Mucosa of rectum (tissue), 2 donors: ENCODE measurements around the gene KIF18B.

Experiments
- H3K27ac ChIP-seq, 2 donors: one replicate each; pipeline ENCODE4 v1.7.0; 2013; ENCODE audit warnings: inconsistent platforms in 2 of 2, low read depth in 2 of 2, low read length in 2 of 2
- H3K27me3 ChIP-seq, 2 donors: one replicate each; pipeline ENCODE4 v1.7.0; 2013; ENCODE audit warnings: low read length in 2 of 2; ENCODE audit not compliant: control insufficient read depth in 2 of 2, insufficient read depth in 2 of 2
- H3K36me3 ChIP-seq, 2 donors: one replicate each; pipeline ENCODE4 v1.7.0; 2013; ENCODE audit warnings: low read length in 2 of 2; ENCODE audit not compliant: control insufficient read depth in 2 of 2, insufficient read depth in 2 of 2
- H3K4me1 ChIP-seq, 2 donors: one replicate each; pipeline ENCODE4 v1.7.0; 2013; ENCODE audit warnings: low read length in 2 of 2, mild to moderate bottlenecking in 1 of 2; ENCODE audit not compliant: control insufficient read depth in 2 of 2, insufficient read depth in 2 of 2
- H3K4me3 ChIP-seq, 2 donors: one replicate each; pipeline ENCODE4 v1.7.0; 2013; ENCODE audit warnings: low read length in 2 of 2
- H3K9ac ChIP-seq, 2 donors: one replicate each; pipeline ENCODE4 v1.7.0; 2013; ENCODE audit warnings: low read length in 2 of 2, low read depth in 1 of 2, mild to moderate bottlenecking in 1 of 2
- H3K9me3 ChIP-seq, 2 donors: one replicate each; pipeline ENCODE4 v1.7.0; 2013; ENCODE audit warnings: low read length in 2 of 2; ENCODE audit not compliant: control insufficient read depth in 2 of 2
- donor health status: healthy.
- donor health status: Normal muscosa, but diverticular disease.

KIF18B gene

GRCh38 chr17:44877121-44877520 is 70.5 kb downstream of the KIF18B start:
- Histone ChIP-seq H3K9ac (no peak overlapping the region), H3K4me1 (no peaks in the 10 kb centered on the region), H3K36me3 (peaks cover 54 to 56% of the 10 kb centered on the region in 2 donors), H3K4me3 (no peak overlapping the region), H3K27ac (no peak overlapping the region), H3K27me3 (no peaks in the 10 kb centered on the region), H3K9me3 (no peaks in the 10 kb centered on the region)

GRCh38 chr17:44875761-44876160 is 71.8 kb downstream of the KIF18B start:
- H3K4me1 ChIP-seq = no peaks in the 10 kb centered on the region
- no peak overlapping the region for H3K27ac ChIP-seq
- H3K27me3 ChIP-seq = no peaks in the 10 kb centered on the region
- no peaks in the 10 kb centered on the region for H3K9me3 ChIP-seq
- H3K4me3 ChIP-seq = no peak overlapping the region
- H3K9ac ChIP-seq = no peak overlapping the region
- peaks cover 49 to 57% of the 10 kb centered on the region in 2 donors for H3K36me3 ChIP-seq
